Esophagus squamous epithelium (tissue), 5 donors: ENCODE results near the gene GPR150. TPM values are rescaled to one million over a fixed set of nuclear protein-coding genes. Genes with fewer than 3 reads are reported as not detected.

Experiments used
- DNase-seq: peaks from one replicate; lab custom pipeline; 2025; lab: John Stamatoyannopoulos, UW
- H3K27ac ChIP-seq, 4 donors: fragments of 200-600 bp; sonication (generic); one replicate each; pipeline ENCODE4 v1.5.1; 2016 to 2019; ENCODE audit warnings: mild to moderate bottlenecking in 1 of 4
- H3K27me3 ChIP-seq, 4 donors: fragments of 200-600 bp; sonication (generic); 1 replicate in 3 of 4; 2 replicates in 1 of 4; pipeline versions ENCODE4 v1.5.1 to v1.6.0; 2017 to 2021; ENCODE audit warnings: antibody characterized with exemption in 1 of 4
- H3K36me3 ChIP-seq, 3 donors: fragments of 200-600 bp; sonication (generic); one replicate each; pipeline ENCODE4 v1.5.1; 2016 to 2019
- H3K4me1 ChIP-seq, 3 donors: fragments of 200-600 bp; sonication (generic); one replicate each; pipeline ENCODE4 v1.5.1; 2017 to 2019
- H3K4me3 ChIP-seq, 4 donors: fragments of 200-600 bp; sonication (generic); 1 replicate in 3 of 4; 2 replicates in 1 of 4; pipeline ENCODE4 v1.5.1; 2016 to 2019; ENCODE audit warnings: mild to moderate bottlenecking in 2 of 4, moderate library complexity in 1 of 4
- H3K9me3 ChIP-seq, 3 donors: fragments of 200-600 bp; sonication (generic); one replicate each; pipeline ENCODE4 v1.5.1; 2016 to 2019
- POLR2A ChIP-seq, 4 donors: fragments of 450-650 bp; IDR thresholded peaks; one replicate each; pipeline ENCODE4 v1.6.1; 2017; ENCODE audit warnings: antibody characterized with exemption in 4 of 4, mild to moderate bottlenecking in 4 of 4, moderate library complexity in 3 of 4
- WGBS, 2 donors: methylation state at CpG; one replicate each; pipeline ENCODE4 v1.1.5; 2018; 5-methylcytosine and 5-hydroxymethylcytosine counted together
- intact Hi-C: fragments of 100-400 bp; cut with DNase I; formaldehyde crosslinking; loops from one replicate; pipeline ENCODE4 v1.15.0; 2022
- total RNA-seq, 4 donors: library from RNA; depleted of rRNA; stranded (reverse); fragments of >200 nt; gene quantifications; one replicate each; pipeline ENCODE4 v1.1.0, GENCODE V29; 2016
- TF ChIP-seq, protein P1 (sequence below), 6 experiments: fragments of 450-650 bp in 4 of 6; fragments of 200-600 bp in 2 of 6; sonication (generic) in 2 of 6; IDR thresholded peaks; one replicate each; pipeline ENCODE4 v1.5.1; 2016 to 2019; ENCODE audit warnings: antibody characterized with exemption in 6 of 6, mild to moderate bottlenecking in 4 of 6, moderate library complexity in 4 of 6
- donor health status: DM: yes; HTN: yes; CAD: no.

Gene GPR150
- total RNA-seq, 4 donors from 2014 or later: not detected

DNA sequence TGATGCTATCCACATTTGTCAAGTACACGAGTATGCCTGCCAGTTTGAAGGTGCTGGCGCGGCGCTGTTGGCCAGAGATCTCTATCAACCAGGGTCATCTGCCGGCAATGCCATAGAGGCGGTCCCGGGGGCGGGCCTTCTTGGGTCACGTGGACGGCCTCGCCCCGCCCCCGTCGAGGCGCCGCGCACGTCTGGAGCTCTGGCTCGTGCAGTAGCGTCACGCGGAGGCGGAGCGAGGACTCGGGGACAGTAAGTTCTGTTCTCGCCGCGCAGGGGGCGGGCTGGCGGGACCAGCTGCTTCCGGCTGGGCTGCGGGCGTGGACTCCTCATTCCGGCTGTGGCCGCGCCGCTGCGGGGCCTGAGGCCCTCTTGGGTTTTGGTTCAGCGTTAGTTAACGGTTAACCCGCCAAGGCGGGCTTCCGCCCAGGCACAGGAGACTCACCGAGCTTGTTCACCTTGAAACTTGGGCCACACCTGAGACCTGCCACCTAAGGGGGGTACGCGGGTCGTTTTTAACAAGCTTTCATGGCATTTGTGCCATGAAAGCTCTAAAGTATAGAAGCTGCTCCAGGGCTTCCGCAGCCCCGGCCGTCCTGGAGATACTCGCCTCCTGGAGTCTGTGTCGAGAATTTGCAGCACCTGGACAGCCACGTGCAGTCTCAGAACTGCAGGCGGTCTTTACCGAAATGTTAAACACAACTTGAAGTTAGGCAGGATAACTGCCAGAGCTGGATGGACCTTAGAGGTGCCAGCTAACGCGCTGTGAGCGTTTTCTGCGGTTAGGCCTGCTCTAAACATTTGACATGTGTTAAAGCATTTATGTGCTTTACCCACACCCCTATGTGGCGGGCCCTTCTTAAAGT, 26.9 kb downstream of the GPR150 start, which contains the start of gene RFESD:
Gene RFESD (plus strand): TSS at position 209 of the 863 bp plus-strand sequence. CDS start 5,495 bp downstream, outside the sequence.
- Histone ChIP-seq H3K4me1 (peaks cover 0 to 29% (median 10%) of the 10 kb centered on the region in 3 donors), H3K4me3 (peak within 1 kb of the TSS; percentile 49 to 76 (median 64)), H3K27me3 (no peaks in the 10 kb centered on the region), H3K36me3 (no peaks in the 10 kb centered on the region), H3K9me3 (no peaks in the 10 kb centered on the region), H3K27ac (peak within 1 kb of the TSS; percentile 90 to 98 (median 94))
- DNase-seq: peak; percentile 97
- WGBS, 2 donors: 1 to 4% methylated on average over 11 to 15 of the region's 60 CpGs
- intact Hi-C loops: loop anchor here (5.0 kb wide), 1 partner anchor 201 kb away; no protein-coding TSS in a partner anchor
- TF ChIP-seq, protein P1, sequence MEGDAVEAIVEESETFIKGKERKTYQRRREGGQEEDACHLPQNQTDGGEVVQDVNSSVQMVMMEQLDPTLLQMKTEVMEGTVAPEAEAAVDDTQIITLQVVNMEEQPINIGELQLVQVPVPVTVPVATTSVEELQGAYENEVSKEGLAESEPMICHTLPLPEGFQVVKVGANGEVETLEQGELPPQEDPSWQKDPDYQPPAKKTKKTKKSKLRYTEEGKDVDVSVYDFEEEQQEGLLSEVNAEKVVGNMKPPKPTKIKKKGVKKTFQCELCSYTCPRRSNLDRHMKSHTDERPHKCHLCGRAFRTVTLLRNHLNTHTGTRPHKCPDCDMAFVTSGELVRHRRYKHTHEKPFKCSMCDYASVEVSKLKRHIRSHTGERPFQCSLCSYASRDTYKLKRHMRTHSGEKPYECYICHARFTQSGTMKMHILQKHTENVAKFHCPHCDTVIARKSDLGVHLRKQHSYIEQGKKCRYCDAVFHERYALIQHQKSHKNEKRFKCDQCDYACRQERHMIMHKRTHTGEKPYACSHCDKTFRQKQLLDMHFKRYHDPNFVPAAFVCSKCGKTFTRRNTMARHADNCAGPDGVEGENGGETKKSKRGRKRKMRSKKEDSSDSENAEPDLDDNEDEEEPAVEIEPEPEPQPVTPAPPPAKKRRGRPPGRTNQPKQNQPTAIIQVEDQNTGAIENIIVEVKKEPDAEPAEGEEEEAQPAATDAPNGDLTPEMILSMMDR (IDR thresholded peaks at IDR 0.05): peak in 3 of 6 experiments; percentile 7 to 26 (median 23)
- TF ChIP-seq POLR2A (IDR thresholded peaks at IDR 0.05): peak in 3 of 4 donors; percentile 45 to 96 (median 96)

DNA sequence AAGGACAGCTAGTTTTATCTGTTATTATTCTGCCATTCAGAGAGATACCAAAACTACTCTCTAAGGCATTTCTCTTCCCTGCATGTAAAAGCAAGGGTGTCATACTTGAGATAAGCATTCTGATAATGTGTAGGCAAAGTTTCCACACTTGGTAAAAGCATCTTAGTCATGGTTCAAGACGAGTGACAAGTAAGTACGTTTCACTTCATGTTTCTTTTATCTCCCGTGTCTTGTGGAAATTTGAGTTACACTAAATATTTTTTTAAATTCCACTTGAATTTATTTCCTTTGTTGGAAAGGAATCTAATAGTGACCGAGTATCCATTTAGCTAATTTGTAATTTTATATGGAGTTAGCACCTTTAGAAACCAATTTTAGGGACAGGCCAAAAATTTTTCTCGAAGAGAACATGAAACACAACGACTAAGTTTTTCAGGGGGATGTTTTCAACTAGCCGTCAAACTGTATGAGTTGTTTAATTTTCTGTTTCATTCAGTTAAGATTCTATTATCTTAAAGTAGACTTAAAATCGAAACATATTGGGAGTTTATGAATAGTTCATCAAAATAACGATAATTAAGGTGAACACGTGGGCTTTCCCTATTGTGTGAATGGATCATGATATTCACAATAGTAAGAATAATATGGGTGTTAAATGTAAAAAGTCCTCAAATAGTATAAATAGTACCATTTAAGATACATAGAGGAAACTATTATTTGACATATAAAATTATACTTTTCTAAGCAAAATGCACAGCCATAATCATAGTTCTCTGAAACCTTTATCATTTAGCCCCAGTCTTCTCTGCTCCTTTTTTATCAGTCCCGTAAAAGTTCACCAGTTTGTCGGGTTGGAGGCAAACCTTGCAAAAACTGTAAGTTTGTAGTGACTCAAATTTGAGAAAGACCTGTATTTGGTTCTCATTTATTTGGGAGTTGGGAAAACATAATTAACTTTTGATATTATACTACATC, 28.3 kb downstream of the GPR150 start:
- intact Hi-C loops: loop anchor here (5.0 kb wide), 1 partner anchor 199 kb away; no protein-coding TSS in a partner anchor
- 70 to 72% methylated on average over 12 of the region's 12 CpGs for WGBS, 2 donors
- H3K4me3 ChIP-seq: peak overlapping the region in 1 of 4 donors; percentile 76

DNA sequence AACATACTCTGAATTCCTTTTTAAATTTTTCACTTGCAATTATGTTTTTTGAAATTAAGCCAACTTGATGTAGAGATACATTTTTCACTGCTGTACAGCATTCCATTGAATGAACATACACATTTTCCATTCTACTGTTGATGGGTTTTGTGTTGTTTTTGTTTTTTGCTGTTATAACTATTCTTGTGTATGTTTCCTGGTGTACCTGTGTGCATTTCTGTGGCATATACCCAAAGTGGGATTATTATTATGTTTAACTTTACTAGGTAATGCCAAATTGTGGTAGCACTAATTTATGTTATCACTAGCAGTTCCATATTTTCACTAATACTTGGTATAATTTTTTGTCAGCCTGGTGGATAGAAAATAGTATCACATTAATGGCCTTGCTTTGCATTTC, 29.4 kb downstream of the GPR150 start:
- H3K27ac ChIP-seq: no peak overlapping the region
- no peak for TF ChIP-seq POLR2A (IDR thresholded peaks at IDR 0.05)
- TF ChIP-seq, protein P1 (IDR thresholded peaks at IDR 0.05): no peak
- H3K9me3 ChIP-seq: no peaks in the 10 kb centered on the region
- intact Hi-C loops: loop anchor here (5.0 kb wide), 1 partner anchor 198 kb away; no protein-coding TSS in a partner anchor
- peaks cover 0 to 8% (median 0%) of the 10 kb centered on the region in 3 donors for H3K36me3 ChIP-seq
- H3K4me1 ChIP-seq: peaks cover 0 to 25% (median 10%) of the 10 kb centered on the region in 3 donors
- H3K4me3 ChIP-seq: no peak overlapping the region
- no peaks in the 10 kb centered on the region for H3K27me3 ChIP-seq
- DNase-seq: no peak

More for the DNA sequence above, 28.3 kb downstream of the GPR150 start:
- DNase-seq: no peak
- H3K9me3 ChIP-seq: no peaks in the 10 kb centered on the region
- peaks cover 0 to 29% (median 10%) of the 10 kb centered on the region in 3 donors for H3K4me1 ChIP-seq
- H3K27ac ChIP-seq: peak overlapping the region; percentile 90 to 98 (median 94)
- H3K27me3 ChIP-seq: no peaks in the 10 kb centered on the region
- TF ChIP-seq POLR2A (IDR thresholded peaks at IDR 0.05): no peak
- TF ChIP-seq, protein P1 (IDR thresholded peaks at IDR 0.05): no peak
- peaks cover 0 to 6% (median 0%) of the 10 kb centered on the region in 3 donors for H3K36me3 ChIP-seq

DNA sequence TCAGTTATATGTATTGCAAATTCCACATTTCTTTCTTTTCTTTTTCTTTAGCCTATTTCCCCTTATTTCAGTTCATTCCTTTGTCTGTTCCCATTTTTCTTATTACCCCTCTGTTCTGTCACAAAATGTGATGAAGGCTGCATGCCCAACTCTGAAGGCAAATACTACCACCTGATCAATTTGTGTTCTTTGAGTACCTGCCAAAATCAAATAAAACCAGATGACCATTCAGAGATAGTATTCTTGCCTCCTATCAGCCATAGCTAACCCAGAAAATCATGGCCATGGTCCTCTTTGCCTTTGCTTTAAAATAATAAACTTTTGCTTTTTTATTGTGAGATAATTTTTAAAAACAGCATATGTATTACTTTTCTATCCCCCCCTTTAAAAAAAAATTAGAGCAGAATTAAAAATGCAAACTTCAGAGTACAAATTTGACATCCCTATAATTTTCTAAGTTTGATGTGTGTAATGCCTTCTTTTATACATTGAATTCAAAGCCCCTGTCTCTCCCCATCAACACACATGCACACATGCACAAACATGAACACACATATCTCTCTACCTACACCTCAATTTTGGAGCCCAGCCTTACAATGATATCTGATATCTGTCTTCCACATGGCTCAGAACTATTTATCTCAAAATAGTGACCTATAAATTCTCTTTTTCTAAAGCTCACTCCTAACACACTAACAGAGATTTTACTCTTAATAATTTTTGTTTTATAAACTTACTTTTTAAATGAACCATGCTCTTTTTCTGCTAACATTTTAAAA, 30.1 kb downstream of the GPR150 start:
- Histone ChIP-seq H3K4me3 (no peak overlapping the region), H3K27ac (no peak overlapping the region), H3K27me3 (no peaks in the 10 kb centered on the region), H3K9me3 (no peaks in the 10 kb centered on the region), H3K4me1 (peaks cover 0 to 19% (median 10%) of the 10 kb centered on the region in 3 donors), H3K36me3 (peaks cover 0 to 8% (median 0%) of the 10 kb centered on the region in 3 donors)
- DNase-seq: no peak
- TF ChIP-seq, protein P1 (IDR thresholded peaks at IDR 0.05): no peak
- no peak for TF ChIP-seq POLR2A (IDR thresholded peaks at IDR 0.05)
- intact Hi-C loops: loop anchor here (5.0 kb wide), 1 partner anchor 197 kb away; no protein-coding TSS in a partner anchor
